ENCODE measurements around the gene CEP68. TPM values are rescaled to one million over a fixed set of nuclear protein-coding genes. Genes with fewer than 3 reads are reported as not detected.

CEP68 gene
- total RNA-seq, 4 donors from 2014 or later: 18.5 to 27.5 (median 25.3) TPM

DNA sequence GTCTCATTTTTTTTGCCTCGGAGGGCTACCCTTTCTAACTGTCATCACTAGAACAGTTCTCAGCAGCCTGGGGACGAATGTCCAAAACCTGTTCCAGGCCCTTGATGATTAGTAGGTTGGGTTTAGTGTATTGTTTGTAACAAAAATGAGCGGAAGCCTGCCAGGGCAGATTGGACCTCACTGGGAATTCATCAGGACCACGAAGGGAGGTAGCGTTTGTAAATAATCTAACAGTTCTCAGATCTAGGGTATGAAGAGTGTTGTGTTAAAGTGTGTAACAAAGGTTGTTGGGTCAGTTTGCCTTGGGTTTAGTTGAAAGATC is 799 bp downstream of the CEP68 start:
- TF ChIP-seq, protein P1, sequence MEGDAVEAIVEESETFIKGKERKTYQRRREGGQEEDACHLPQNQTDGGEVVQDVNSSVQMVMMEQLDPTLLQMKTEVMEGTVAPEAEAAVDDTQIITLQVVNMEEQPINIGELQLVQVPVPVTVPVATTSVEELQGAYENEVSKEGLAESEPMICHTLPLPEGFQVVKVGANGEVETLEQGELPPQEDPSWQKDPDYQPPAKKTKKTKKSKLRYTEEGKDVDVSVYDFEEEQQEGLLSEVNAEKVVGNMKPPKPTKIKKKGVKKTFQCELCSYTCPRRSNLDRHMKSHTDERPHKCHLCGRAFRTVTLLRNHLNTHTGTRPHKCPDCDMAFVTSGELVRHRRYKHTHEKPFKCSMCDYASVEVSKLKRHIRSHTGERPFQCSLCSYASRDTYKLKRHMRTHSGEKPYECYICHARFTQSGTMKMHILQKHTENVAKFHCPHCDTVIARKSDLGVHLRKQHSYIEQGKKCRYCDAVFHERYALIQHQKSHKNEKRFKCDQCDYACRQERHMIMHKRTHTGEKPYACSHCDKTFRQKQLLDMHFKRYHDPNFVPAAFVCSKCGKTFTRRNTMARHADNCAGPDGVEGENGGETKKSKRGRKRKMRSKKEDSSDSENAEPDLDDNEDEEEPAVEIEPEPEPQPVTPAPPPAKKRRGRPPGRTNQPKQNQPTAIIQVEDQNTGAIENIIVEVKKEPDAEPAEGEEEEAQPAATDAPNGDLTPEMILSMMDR (IDR thresholded peaks at IDR 0.05): no peak
- no peak for TF ChIP-seq POLR2A (IDR thresholded peaks at IDR 0.05)
- intact Hi-C loops (cut with DNase I; ENCODE audit: low total_unique reads): no loop called here
- peak overlapping the region; percentile 92 for H3K4me3 ChIP-seq (ENCODE audit: low read depth, poor library complexity, severe bottlenecking)
- 0 to 1% methylated on average over 5 of the region's 5 CpGs for WGBS, 2 donors
- no peak for DNase-seq (ENCODE audit: low spot score in 2 of 2)

DNA sequence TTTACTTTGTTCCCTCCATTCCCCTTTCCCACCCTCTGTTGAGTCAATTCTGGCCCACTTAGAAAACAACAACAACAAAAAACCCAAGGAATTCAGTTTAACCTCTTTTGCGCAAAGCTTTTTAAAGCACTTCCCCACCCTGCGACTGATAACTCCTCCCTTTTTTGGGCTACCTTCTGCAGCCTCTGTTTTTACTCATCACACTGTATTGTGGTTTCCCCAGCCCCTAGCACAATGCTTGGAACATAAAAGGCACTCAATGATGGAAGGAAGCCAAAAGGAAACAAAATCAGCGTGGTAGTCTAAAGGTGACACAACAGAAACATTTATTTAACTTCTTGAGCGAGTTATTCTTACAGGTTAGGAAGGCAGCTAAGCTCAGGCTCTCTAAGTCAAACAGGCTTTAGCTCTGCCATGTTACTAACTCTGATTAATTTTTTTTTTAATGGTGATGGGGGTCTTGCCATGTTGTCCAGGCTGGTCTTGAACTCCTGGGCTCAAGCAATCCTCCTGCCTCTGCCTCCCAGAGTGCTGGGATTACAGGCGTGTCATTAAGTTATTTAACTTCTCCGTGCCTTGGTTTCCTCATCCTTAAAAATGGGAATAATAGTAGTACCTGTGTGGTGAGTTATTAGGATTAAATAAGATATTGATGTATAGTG is 1.3 kb downstream of the CEP68 start:
- peak in 1 of 2 donors; percentile 62 for DNase-seq (ENCODE audit: low spot score in 2 of 2)
- TF ChIP-seq, protein P1 (IDR thresholded peaks at IDR 0.05): no peak
- TF ChIP-seq POLR2A (IDR thresholded peaks at IDR 0.05): no peak
- H3K4me3 ChIP-seq (ENCODE audit: low read depth, poor library complexity, severe bottlenecking): no peak overlapping the region
- intact Hi-C loops (cut with DNase I; ENCODE audit: low total_unique reads): no loop called here
- 41 to 47% methylated on average over 6 of the region's 6 CpGs for WGBS, 2 donors

GRCh38 chr2:65059071-65059470 is 2.9 kb downstream of the CEP68 start:
- 53 to 85% methylated on average over 1 of the region's 1 CpG for WGBS, 2 donors

DNA sequence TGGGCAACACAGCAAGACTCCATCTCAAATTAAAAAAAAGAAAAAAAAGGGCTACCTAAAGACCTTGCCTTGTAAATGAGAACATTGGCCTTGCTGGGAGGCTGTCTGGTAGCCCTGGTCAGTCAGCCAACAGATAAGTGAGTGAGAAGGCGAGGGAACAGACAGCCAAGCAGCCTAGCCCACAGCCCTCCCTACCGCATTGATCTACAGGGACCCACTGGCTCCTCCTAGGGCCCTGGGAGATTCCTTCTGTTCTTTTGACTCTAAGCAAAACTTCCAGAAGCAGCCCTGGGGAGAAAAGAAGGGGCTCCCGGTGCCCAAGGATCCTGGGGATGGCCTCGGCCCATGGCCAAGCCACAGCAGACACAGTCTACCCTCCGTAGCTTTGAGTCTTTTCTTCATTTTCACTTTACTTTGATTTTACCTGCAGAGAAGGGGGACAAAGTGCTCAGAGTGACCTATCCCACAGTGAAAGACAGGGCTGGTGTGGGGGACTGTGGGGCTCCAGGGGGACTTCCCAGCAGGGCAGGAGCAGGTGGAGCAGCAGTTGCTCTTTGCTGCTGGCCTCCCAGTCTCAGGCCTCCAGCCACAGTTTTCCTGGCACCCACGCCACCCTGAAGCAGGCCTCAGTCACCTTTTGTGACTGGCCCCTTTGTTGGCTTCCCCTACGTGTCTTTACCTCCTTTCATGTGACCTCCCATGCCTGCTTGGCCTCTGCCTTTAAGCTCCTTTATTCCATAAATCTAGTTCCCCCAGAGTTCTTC is 5.1 kb downstream of the CEP68 start:
- WGBS, 2 donors: 51 to 69% methylated on average over 7 of the region's 7 CpGs
- TF ChIP-seq, protein P1 (IDR thresholded peaks at IDR 0.05): no peak
- no peak for TF ChIP-seq POLR2A (IDR thresholded peaks at IDR 0.05)
- no peak overlapping the region for H3K4me3 ChIP-seq (ENCODE audit: low read depth, poor library complexity, severe bottlenecking)
- peak in 1 of 2 donors; percentile 67 for DNase-seq (ENCODE audit: low spot score in 2 of 2)
- intact Hi-C loops (cut with DNase I; ENCODE audit: low total_unique reads): no loop called here

More at GRCh38 chr2:65059071-65059470, 2.9 kb downstream of the CEP68 start:
- no peak for TF ChIP-seq POLR2A (IDR thresholded peaks at IDR 0.05)
- TF ChIP-seq, protein P1 (IDR thresholded peaks at IDR 0.05): no peak
- no peak overlapping the region for H3K4me3 ChIP-seq (ENCODE audit: low read depth, poor library complexity, severe bottlenecking)
- DNase-seq (ENCODE audit: low spot score in 2 of 2): peak in 1 of 2 donors; percentile 86
- intact Hi-C loops (cut with DNase I; ENCODE audit: low total_unique reads): no loop called here

GRCh38 chr2:65061910-65062339 is 5.7 kb downstream of the CEP68 start:
- 59 to 60% methylated on average over 8 of the region's 8 CpGs for WGBS, 2 donors
- intact Hi-C loops (cut with DNase I; ENCODE audit: low total_unique reads): no loop called here
- peak; percentile 66 to 82 for DNase-seq (ENCODE audit: low spot score in 2 of 2)
- TF ChIP-seq POLR2A (IDR thresholded peaks at IDR 0.05): no peak
- TF ChIP-seq, protein P1 (IDR thresholded peaks at IDR 0.05): no peak
- no peak overlapping the region for H3K4me3 ChIP-seq (ENCODE audit: low read depth, poor library complexity, severe bottlenecking)
